IMR-90 (cell line): ENCODE measurements around the gene CENPS. TPM values are rescaled to one million over a fixed set of nuclear protein-coding genes. Genes with fewer than 3 reads are reported as not detected.

Source experiments
- ATAC-seq: fragments of 200-7000 bp; cut with Tn5 transposase; 2 replicates; pipeline ENCODE4 v1.9.1; 2020; ENCODE audit warnings: low read depth, mild to moderate bottlenecking, moderate library complexity
- BruUV-seq: library from RNA; stranded (reverse); fragments of 400-500 nt; replicated peaks from 2 replicates; lab custom pipeline; 2021; lab: Mats Ljungman, UMichigan
- CTCF ChIA-PET: fragments of 300-600 bp; formaldehyde crosslinking; extraction: SDS; loops from one replicate; lab custom pipeline; 2021; ENCODE audit warnings: antibody characterized with exemption; lab: Yijun Ruan, JAX
- POLR2A ChIA-PET: fragments of 300-600 bp; sonication (Branson Sonifier 250); formaldehyde crosslinking; loops from one replicate; lab custom pipeline; 2022; ENCODE audit warnings: antibody characterized with exemption; ENCODE audit not compliant: unreplicated experiment; lab: Charles Lee
- DNase-seq: peaks from one replicate; pipeline ENCODE4 v3.0.0; 2013
- H2AFZ ChIP-seq: replicated peaks from 2 replicates; pipeline ENCODE3; 2013; ENCODE audit warnings: low read length, mild to moderate bottlenecking; ENCODE audit not compliant: poor library complexity
- H2AK5ac ChIP-seq: 2 replicates; pipeline ENCODE4 v1.6.1; 2013; ENCODE audit warnings: low read depth, low read length, inconsistent platforms
- H2AK9ac ChIP-seq: replicated peaks from 2 replicates; pipeline ENCODE3; 2013; ENCODE audit warnings: mild to moderate bottlenecking, low read depth, low read length, moderate library complexity; ENCODE audit not compliant: poor library complexity
- H2BK120ac ChIP-seq: 2 replicates; pipeline ENCODE4 v1.6.1; 2013; ENCODE audit warnings: low read depth, low read length, inconsistent platforms
- H2BK15ac ChIP-seq: 3 replicates; pipeline ENCODE4 v1.6.1; 2013; ENCODE audit warnings: low read depth, low read length, inconsistent platforms
- H2BK20ac ChIP-seq: 2 replicates; pipeline ENCODE4 v1.6.1; 2013; ENCODE audit warnings: low read depth, mild to moderate bottlenecking, inconsistent platforms, low read length, moderate library complexity
- H2BK5ac ChIP-seq: 2 replicates; pipeline ENCODE4 v1.6.1; 2013; ENCODE audit warnings: mild to moderate bottlenecking, low read depth, low read length, inconsistent platforms; ENCODE audit not compliant: poor library complexity, severe bottlenecking
- H3K14ac ChIP-seq: replicated peaks from 2 replicates; pipeline ENCODE4 v1.6.1; 2013; ENCODE audit warnings: low read depth, low read length, inconsistent platforms
- H3K18ac ChIP-seq: 2 replicates; pipeline ENCODE4 v1.6.1; 2013; ENCODE audit warnings: low read depth, low read length, control low read depth
- H3K23ac ChIP-seq: 2 replicates; pipeline ENCODE4 v1.6.1; 2013; ENCODE audit warnings: low read depth, low read length, inconsistent platforms
- H3K27ac ChIP-seq: 2 replicates; pipeline ENCODE4 v1.5.1; 2013; ENCODE audit warnings: mild to moderate bottlenecking, control low read depth, low read length; ENCODE audit not compliant: insufficient read depth
- H3K27me3 ChIP-seq: 2 replicates; pipeline ENCODE4 v1.6.1; 2013; ENCODE audit warnings: low read length; ENCODE audit not compliant: control insufficient read depth, insufficient read depth
- H3K36me3 ChIP-seq: 2 replicates; pipeline ENCODE4 v1.6.1; 2013; ENCODE audit warnings: low read length, mixed read lengths; ENCODE audit not compliant: control insufficient read depth, insufficient read depth
- H3K4ac ChIP-seq: 2 replicates; pipeline ENCODE4 v1.6.1; 2013; ENCODE audit warnings: low read depth, low read length, inconsistent platforms
- H3K4me1 ChIP-seq: 2 replicates; pipeline ENCODE4 v1.6.1; 2013; ENCODE audit warnings: low read length, mixed read lengths; ENCODE audit not compliant: control insufficient read depth, insufficient read depth
- H3K4me2 ChIP-seq: 2 replicates; pipeline ENCODE4 v1.6.1; 2013; ENCODE audit warnings: low read depth, mild to moderate bottlenecking, control low read depth, low read length, moderate library complexity
- H3K4me3 ChIP-seq: 2 replicates; pipeline ENCODE4 v1.5.1; 2013; ENCODE audit warnings: low read depth, mild to moderate bottlenecking, control low read depth, low read length, moderate library complexity; ENCODE audit not compliant: insufficient read depth
- H3K56ac ChIP-seq: 2 replicates; pipeline ENCODE4 v1.6.1; 2013; ENCODE audit warnings: low read length, inconsistent platforms; ENCODE audit not compliant: insufficient read depth; ENCODE audit errors: extremely low read depth
- H3K79me1 ChIP-seq, 2 experiments: 2 replicates each; pipeline ENCODE4 v1.6.1; 2013; ENCODE audit warnings: low read length in 2 of 2, inconsistent platforms in 1 of 2, low read depth in 1 of 2
- H3K9ac ChIP-seq: 2 replicates; pipeline ENCODE4 v1.6.1; 2013; ENCODE audit warnings: low read depth, low read length, control low read depth
- H3K9me1 ChIP-seq: 2 replicates; pipeline ENCODE4 v1.6.1; 2013; ENCODE audit warnings: low read length, inconsistent platforms; ENCODE audit not compliant: insufficient read depth
- H3K9me3 ChIP-seq: 2 replicates; pipeline ENCODE4 v1.6.1; 2013; ENCODE audit warnings: low read length; ENCODE audit not compliant: control insufficient read depth, insufficient read depth
- H4K20me1 ChIP-seq: 2 replicates; pipeline ENCODE4 v1.6.1; 2013; ENCODE audit warnings: low read length, inconsistent platforms; ENCODE audit not compliant: insufficient read depth
- H4K5ac ChIP-seq: 2 replicates; pipeline ENCODE4 v1.6.1; 2013; ENCODE audit warnings: mild to moderate bottlenecking, low read depth, low read length, control low read depth
- H4K8ac ChIP-seq, 2 experiments: 2 replicates each; pipeline ENCODE4 v1.6.1; 2013; ENCODE audit warnings: low read depth in 2 of 2, low read length in 2 of 2, control low read depth in 1 of 2, inconsistent platforms in 1 of 2
- H4K91ac ChIP-seq: 2 replicates; pipeline ENCODE4 v1.6.1; 2013; ENCODE audit warnings: low read depth, low read length, inconsistent platforms; ENCODE audit not compliant: insufficient read depth
- BHLHE40 ChIP-seq: fragments of 150-350 bp; IDR thresholded peaks from 2 replicates; pipeline ENCODE4 v1.6.1; 2016; ENCODE audit warnings: mild to moderate bottlenecking, low read depth, low read length
- CEBPB ChIP-seq: IDR thresholded peaks from 2 replicates; pipeline ENCODE4 v1.6.1; 2012; ENCODE audit warnings: low read depth, low read length, improper control_type of control experiment
- CHD1 ChIP-seq: IDR thresholded peaks from 2 replicates; pipeline ENCODE4 v1.6.1; 2012; ENCODE audit warnings: low read depth, low read length, improper control_type of control experiment
- CTCF ChIP-seq: conservative IDR thresholded peaks from 2 replicates; pipeline ENCODE4 v1.5.1; 2012; ENCODE audit warnings: mild to moderate bottlenecking, low read depth, low read length, improper control_type of control experiment
- ELK1 ChIP-seq: fragments of 150-350 bp; IDR thresholded peaks from 2 replicates; pipeline ENCODE4 v1.6.1; 2016; ENCODE audit warnings: low read depth, mild to moderate bottlenecking, low read length, moderate library complexity, borderline replicate concordance
- FOS ChIP-seq: fragments of 150-350 bp; IDR thresholded peaks from 2 replicates; pipeline ENCODE4 v1.6.1; 2016; ENCODE audit warnings: low read depth, low read length
- MAFK ChIP-seq: IDR thresholded peaks from 2 replicates; pipeline ENCODE4 v1.6.1; 2012; ENCODE audit warnings: low read depth, low read length, improper control_type of control experiment
- MAZ ChIP-seq: IDR thresholded peaks from 2 replicates; pipeline ENCODE4 v1.6.1; 2012; ENCODE audit warnings: low read depth, mild to moderate bottlenecking, low read length, improper control_type of control experiment, moderate library complexity, borderline replicate concordance
- MXI1 ChIP-seq: IDR thresholded peaks from 2 replicates; pipeline ENCODE4 v1.6.1; 2012; ENCODE audit warnings: low read depth, mild to moderate bottlenecking, low read length, moderate library complexity, borderline replicate concordance
- NFE2L2 ChIP-seq: fragments of 150-350 bp; IDR thresholded peaks from 2 replicates; pipeline ENCODE4 v1.6.1; 2016; ENCODE audit warnings: low read depth, mild to moderate bottlenecking, low read length
- POLR2A ChIP-seq: IDR thresholded peaks from 2 replicates; pipeline ENCODE4 v1.6.1; 2012; ENCODE audit warnings: mild to moderate bottlenecking, low read depth, low read length
- RAD21 ChIP-seq: IDR thresholded peaks from 2 replicates; pipeline ENCODE4 v1.6.1; 2012; ENCODE audit warnings: low read length, improper control_type of control experiment
- RCOR1 ChIP-seq: IDR thresholded peaks from 2 replicates; pipeline ENCODE4 v1.6.1; 2012; ENCODE audit warnings: mild to moderate bottlenecking, low read length, improper control_type of control experiment; ENCODE audit not compliant: insufficient replicate concordance
- RFX5 ChIP-seq: IDR thresholded peaks from 2 replicates; pipeline ENCODE4 v1.8.0; 2012; ENCODE audit warnings: low read depth, mild to moderate bottlenecking, low read length, moderate library complexity
- SMC3 ChIP-seq: fragments of 150-350 bp; IDR thresholded peaks from 2 replicates; pipeline ENCODE4 v1.6.1; 2016; ENCODE audit warnings: low read depth, mild to moderate bottlenecking, antibody characterized with exemption, low read length, moderate library complexity
- USF2 ChIP-seq: fragments of 150-350 bp; IDR thresholded peaks from 2 replicates; pipeline ENCODE4 v1.6.1; 2017; ENCODE audit warnings: mild to moderate bottlenecking, antibody characterized with exemption, low read length, low read depth
- WGBS, 2 experiments: methylation state at CpG; one replicate each; pipeline versions ENCODE4 v1.1.5 to v1.1.7; 2013; ENCODE audit warnings: missing lambda C conversion rate in 2 of 2; ENCODE audit not compliant: insufficient read length in 1 of 2; ENCODE audit errors: extremely low coverage in 2 of 2; 5-methylcytosine and 5-hydroxymethylcytosine counted together
- dilution Hi-C: fragments of 300-500 bp; cut with HindIII; formaldehyde crosslinking; loops from one replicate; pipeline ENCODE4 v1.14.3; 2018; ENCODE audit warnings: low sequenced_read_pairs; ENCODE audit not compliant: unreplicated experiment
- in situ Hi-C: fragments of 300-500 bp; cut with MboI; formaldehyde crosslinking; loops from 3 replicates; pipeline ENCODE4 v1.14.3; 2019; ENCODE audit warnings: low sequenced_read_pairs, inconsistent platforms, mixed read lengths
- intact Hi-C: fragments of 100-400 bp; cut with micrococcal nuclease; formaldehyde crosslinking; loops from 2 replicates; pipeline ENCODE4 v1.10.0; 2022
- polyA plus RNA-seq, 3 experiments: library from polyadenylated mRNA; depleted of rRNA; stranded (reverse); fragments of >200 nt; gene quantifications; 2 replicates each; pipeline ENCODE4 v1.2.3, GENCODE V29; 2012; ENCODE audit warnings: low replicate concordance in 1 of 3
- total RNA-seq: library from RNA; depleted of rRNA; stranded (reverse); fragments of >200 nt; gene quantifications from 2 replicates; pipeline ENCODE4 v1.2.3, GENCODE V29; 2012

Gene CENPS
- total and polyA plus RNA-seq, 2 of the 4 experiments (the other 2 are of a cell fraction): 9.9 to 12.3 TPM

- no peak for TF ChIP-seq CTCF
- TF ChIP-seq MAZ: no peak
- no peak for TF ChIP-seq MXI1
- TF ChIP-seq BHLHE40: no peak
- no peak for TF ChIP-seq CHD1
- no peak for TF ChIP-seq CEBPB
- no peak for TF ChIP-seq RFX5
- TF ChIP-seq MAFK: no peak
- no peak for TF ChIP-seq USF2
- TF ChIP-seq SMC3: no peak
- no peak for TF ChIP-seq FOS
- no peak for TF ChIP-seq ELK1
- no peak for TF ChIP-seq POLR2A
- TF ChIP-seq RAD21: no peak
- TF ChIP-seq NFE2L2: no peak
- no peak for TF ChIP-seq RCOR1
- no peak overlapping the region for H4K91ac ChIP-seq
- H3K36me3 ChIP-seq: peaks cover 2% of the 10 kb centered on the region; the same call in 1 of the 2 replicates
- POLR2A ChIA-PET: no interaction called here
- no peak overlapping the region for H2BK5ac ChIP-seq
- no peak overlapping the region for H2AK5ac ChIP-seq
- no peak overlapping the region for H3K23ac ChIP-seq
- H3K4me1 ChIP-seq: no peaks in the 10 kb centered on the region
- H4K5ac ChIP-seq: no peak overlapping the region
- H3K9me3 ChIP-seq: no peaks in the 10 kb centered on the region
- H3K9ac ChIP-seq: no peak overlapping the region
- H3K79me1 ChIP-seq: peaks cover 16 to 59% of the 10 kb centered on the region in 2 experiments
- dilution Hi-C loops (no loop called here), in situ Hi-C loops (no loop called here), intact Hi-C loops (no loop called here)
- peaks cover 6% of the 10 kb centered on the region; the same call in 1 of the 2 replicates for H3K9me1 ChIP-seq
- BruUV-seq: no TSS peak
- no peak overlapping the region for H3K14ac ChIP-seq
- no peak overlapping the region for H2AK9ac ChIP-seq
- H2BK120ac ChIP-seq: no peak overlapping the region
- peaks cover 22% of the 10 kb centered on the region for H4K20me1 ChIP-seq
- no peak overlapping the region for H3K18ac ChIP-seq
- H2BK15ac ChIP-seq: no peak overlapping the region
- H2AFZ ChIP-seq: no peak overlapping the region
- no peak for DNase-seq
- H3K4me3 ChIP-seq: no peak overlapping the region
- H3K4me2 ChIP-seq: no peak overlapping the region
- ATAC-seq: no peak
- no peak overlapping the region for H2BK20ac ChIP-seq
- no peak overlapping the region for H3K56ac ChIP-seq
- H3K27me3 ChIP-seq: no peaks in the 10 kb centered on the region
- H4K8ac ChIP-seq: no peak overlapping the region
- no CpG with 5 or more reads among the region's 2 CpGs for WGBS, 2 experiments
- CTCF ChIA-PET: no interaction called here
- no peak overlapping the region for H3K4ac ChIP-seq
- no peak overlapping the region for H3K27ac ChIP-seq
These were observed 50.4 kb downstream of the CENPS start for GRCh38 chr1:10480614-10481013.
